Cardiac muscle cell (in vitro differentiated cells and primary cell): Measurements from ENCODE around the gene CD244. TPM values are rescaled to one million over a fixed set of nuclear protein-coding genes. Genes with fewer than 3 reads are reported as not detected.
A peak's percentile ranks its signal among the peaks of the same experiment; 100 is the strongest.

ENCODE experiments used
- DNase-seq, 2 donors: peaks; one replicate each; pipeline versions ENCODE4 v3.0.0 to v3.0.0-alpha.2; 2010 to 2017; ENCODE audit warnings: low read depth in 1 of 2, low spot score in 1 of 2
- H3K27ac ChIP-seq: fragments of 200-600 bp; sonication (generic); 2 replicates; pipeline ENCODE4 v1.5.1; 2016
- H3K27me3 ChIP-seq: fragments of 200-600 bp; sonication (generic); 2 replicates; pipeline ENCODE4 v1.6.0; 2016; ENCODE audit warnings: control low read depth
- H3K36me3 ChIP-seq: fragments of 200-600 bp; sonication (generic); 2 replicates; pipeline ENCODE4 v1.5.1; 2016; ENCODE audit warnings: control low read depth
- H3K4me1 ChIP-seq: fragments of 200-600 bp; sonication (generic); 2 replicates; pipeline ENCODE4 v1.8.1; 2017; ENCODE audit warnings: low read depth, mild to moderate bottlenecking, mixed run types
- H3K4me3 ChIP-seq: fragments of 200-600 bp; sonication (generic); 2 replicates; pipeline ENCODE4 v1.5.1; 2016; ENCODE audit warnings: mild to moderate bottlenecking
- H3K9me3 ChIP-seq: fragments of 200-600 bp; sonication (generic); 2 replicates; pipeline ENCODE4 v1.5.1; 2017; ENCODE audit warnings: low read depth, mild to moderate bottlenecking, control low read depth
- polyA plus RNA-seq: library from polyadenylated mRNA; unstranded; fragments of >200 nt; fragmentation: Nextera tagmentation; extraction: Ambion mirVana; gene quantifications from 2 replicates; pipeline ENCODE4 v1.2.1, GENCODE V29; 2016
- total RNA-seq: library from RNA; depleted of rRNA; stranded (reverse); fragments of >200 nt; gene quantifications from 2 replicates; pipeline ENCODE4 v1.2.3, GENCODE V29; 2016
- TF ChIP-seq, protein P1 (sequence below): IDR thresholded peaks from 2 replicates; pipeline ENCODE4 v1.5.1; 2012; ENCODE audit warnings: low read depth, mild to moderate bottlenecking, low read length

CD244 gene
- total and polyA plus RNA-seq, 2 experiments from 2014 or later: 0.11 TPM; not detected in 1

DNA sequence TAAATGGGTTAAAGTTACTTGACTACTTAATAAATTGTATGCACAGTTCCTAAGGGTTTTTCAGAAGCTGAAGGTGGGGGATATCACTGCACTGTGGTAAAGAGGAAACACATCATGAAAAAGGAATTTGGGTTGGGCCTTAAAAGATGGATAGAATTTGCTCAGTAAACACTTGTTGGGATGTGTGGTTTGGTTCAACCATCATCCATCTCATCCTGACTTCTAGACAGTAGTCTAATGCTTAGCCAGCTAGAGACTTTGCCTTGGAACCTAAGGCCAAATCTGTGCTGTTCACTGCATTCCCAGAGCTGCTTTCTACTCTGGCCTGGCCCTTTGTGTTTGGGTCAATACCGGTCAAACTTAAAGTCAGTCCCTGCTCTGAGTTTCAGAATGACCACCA lies 36.1 kb downstream of the CD244 start:
- peaks cover 9% of the 10 kb centered on the region for H3K27me3 ChIP-seq
- no peak overlapping the region for H3K27ac ChIP-seq
- H3K4me3 ChIP-seq: no peak overlapping the region
- H3K9me3 ChIP-seq: no peaks in the 10 kb centered on the region
- H3K36me3 ChIP-seq: no peaks in the 10 kb centered on the region
- H3K4me1 ChIP-seq: no peaks in the 10 kb centered on the region
- DNase-seq: peak in 1 of 2 donors; percentile 29
- TF ChIP-seq, protein P1, sequence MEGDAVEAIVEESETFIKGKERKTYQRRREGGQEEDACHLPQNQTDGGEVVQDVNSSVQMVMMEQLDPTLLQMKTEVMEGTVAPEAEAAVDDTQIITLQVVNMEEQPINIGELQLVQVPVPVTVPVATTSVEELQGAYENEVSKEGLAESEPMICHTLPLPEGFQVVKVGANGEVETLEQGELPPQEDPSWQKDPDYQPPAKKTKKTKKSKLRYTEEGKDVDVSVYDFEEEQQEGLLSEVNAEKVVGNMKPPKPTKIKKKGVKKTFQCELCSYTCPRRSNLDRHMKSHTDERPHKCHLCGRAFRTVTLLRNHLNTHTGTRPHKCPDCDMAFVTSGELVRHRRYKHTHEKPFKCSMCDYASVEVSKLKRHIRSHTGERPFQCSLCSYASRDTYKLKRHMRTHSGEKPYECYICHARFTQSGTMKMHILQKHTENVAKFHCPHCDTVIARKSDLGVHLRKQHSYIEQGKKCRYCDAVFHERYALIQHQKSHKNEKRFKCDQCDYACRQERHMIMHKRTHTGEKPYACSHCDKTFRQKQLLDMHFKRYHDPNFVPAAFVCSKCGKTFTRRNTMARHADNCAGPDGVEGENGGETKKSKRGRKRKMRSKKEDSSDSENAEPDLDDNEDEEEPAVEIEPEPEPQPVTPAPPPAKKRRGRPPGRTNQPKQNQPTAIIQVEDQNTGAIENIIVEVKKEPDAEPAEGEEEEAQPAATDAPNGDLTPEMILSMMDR: no peak

DNA sequence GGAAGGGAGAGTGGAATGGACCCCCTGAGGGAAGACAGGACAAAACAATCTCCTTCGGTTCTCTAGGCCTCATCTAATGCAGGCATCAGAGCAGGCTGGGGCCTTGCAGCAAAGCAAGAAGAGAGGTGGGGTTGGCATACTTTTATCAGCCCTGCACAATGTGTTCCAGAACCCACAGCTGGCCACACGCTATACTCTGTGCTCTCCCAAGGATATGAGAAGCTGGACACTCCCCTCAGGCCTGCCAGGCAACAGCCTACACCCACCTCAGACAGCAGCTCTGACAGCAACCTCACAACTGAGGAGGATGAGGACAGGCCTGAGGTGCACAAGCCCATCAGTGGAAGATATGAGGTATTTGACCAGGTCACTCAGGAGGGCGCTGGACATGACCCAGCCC lies 39.4 kb downstream of the CD244 start:
- TF ChIP-seq, protein P1: no peak
- Histone ChIP-seq H3K4me1 (no peaks in the 10 kb centered on the region), H3K9me3 (no peaks in the 10 kb centered on the region), H3K36me3 (no peaks in the 10 kb centered on the region), H3K27ac (no peak overlapping the region), H3K27me3 (no peaks in the 10 kb centered on the region), H3K4me3 (no peak overlapping the region)
- no peak for DNase-seq

DNA sequence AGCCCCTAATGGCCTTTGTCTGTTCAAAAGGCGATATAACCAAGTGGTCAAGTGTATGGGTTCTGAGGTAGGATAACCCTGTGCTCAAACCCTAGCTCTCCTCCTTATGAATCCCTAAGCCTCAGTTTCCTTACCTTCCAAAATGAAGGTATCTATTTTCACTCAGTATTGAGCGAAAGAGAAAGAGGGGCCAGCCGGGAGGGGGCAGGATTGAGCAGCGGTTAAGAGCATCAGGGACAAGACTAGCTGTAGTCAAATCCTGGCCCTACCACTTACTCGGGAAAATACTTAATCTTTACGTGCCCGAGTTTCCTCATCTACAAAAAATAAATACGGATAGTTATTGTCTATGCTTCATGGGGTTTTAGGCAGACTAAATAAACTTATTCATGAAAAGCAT lies 41.1 kb downstream of the CD244 start:
- TF ChIP-seq, protein P1: peak; percentile 41

DNA sequence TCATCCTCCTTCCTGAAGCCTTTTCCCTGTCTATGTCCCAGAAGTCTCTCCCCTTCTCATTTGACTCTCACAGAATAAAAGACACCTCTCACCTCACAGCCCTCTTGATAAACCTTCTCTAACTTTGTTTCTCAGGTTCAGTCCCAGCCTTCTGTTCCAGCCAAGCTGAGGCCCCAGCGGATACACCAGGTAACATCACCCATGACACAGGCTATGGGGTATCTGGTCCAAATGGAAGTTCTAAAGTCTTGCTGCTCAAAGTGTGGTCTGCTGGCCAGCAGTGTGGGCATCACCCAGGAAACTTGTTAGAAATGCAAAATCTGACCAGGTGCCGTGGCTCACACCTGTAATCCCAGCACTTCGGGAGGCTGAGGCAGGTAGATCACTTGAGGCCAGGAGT lies 43.5 kb downstream of the CD244 start:
- no peak overlapping the region for H3K4me3 ChIP-seq
- H3K27ac ChIP-seq: no peak overlapping the region
- no peaks in the 10 kb centered on the region for H3K4me1 ChIP-seq
- no peaks in the 10 kb centered on the region for H3K36me3 ChIP-seq
- no peaks in the 10 kb centered on the region for H3K9me3 ChIP-seq
- no peak for DNase-seq
- TF ChIP-seq, protein P1: no peak
- H3K27me3 ChIP-seq: no peaks in the 10 kb centered on the region

More for the DNA sequence above, 41.1 kb downstream of the CD244 start:
- DNase-seq: no peak
- Histone ChIP-seq H3K4me3 (no peak overlapping the region), H3K36me3 (no peaks in the 10 kb centered on the region), H3K27ac (no peak overlapping the region), H3K4me1 (no peaks in the 10 kb centered on the region), H3K27me3 (no peaks in the 10 kb centered on the region), H3K9me3 (no peaks in the 10 kb centered on the region)

DNA sequence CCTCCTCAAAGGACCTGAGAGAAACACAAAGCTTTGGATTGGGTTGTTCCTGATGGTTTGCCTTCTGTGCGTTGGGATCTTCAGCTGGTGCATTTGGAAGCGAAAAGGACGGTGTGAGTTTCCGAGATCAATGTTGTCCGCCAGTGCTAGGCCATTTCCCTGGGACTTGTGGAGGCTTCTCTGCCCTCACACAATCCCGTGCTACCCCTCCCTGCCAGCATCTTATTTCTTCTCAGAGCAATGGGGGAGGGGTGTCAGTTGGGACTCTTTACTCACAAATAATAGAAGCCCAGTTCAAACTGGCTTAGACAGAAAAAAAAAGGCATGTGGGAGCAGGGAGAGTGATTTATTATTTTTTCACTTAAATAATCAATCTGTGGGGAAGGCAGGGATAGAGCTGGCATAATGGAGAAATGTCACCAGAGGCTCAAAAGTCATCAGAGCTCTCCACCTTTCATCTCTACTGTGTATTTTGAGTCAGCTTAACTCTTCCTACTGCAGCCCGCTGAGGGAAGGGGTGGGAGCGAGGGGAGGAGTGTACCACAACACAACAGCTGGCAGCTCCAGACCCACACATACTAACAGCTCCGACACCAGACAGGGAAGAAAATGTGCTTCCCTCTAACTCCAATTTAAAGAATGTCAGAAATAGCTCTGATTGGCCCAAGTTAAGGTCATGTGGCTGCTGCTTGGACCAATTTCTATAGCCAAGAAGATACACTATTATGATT lies 44.3 kb downstream of the CD244 start:
- H3K4me1 ChIP-seq: no peaks in the 10 kb centered on the region
- H3K27me3 ChIP-seq: no peaks in the 10 kb centered on the region
- H3K4me3 ChIP-seq: no peak overlapping the region
- H3K36me3 ChIP-seq: no peaks in the 10 kb centered on the region
- H3K27ac ChIP-seq: no peak overlapping the region
- TF ChIP-seq, protein P1: no peak
- H3K9me3 ChIP-seq: no peaks in the 10 kb centered on the region
- peak in 1 of 2 donors; percentile 6 for DNase-seq
